ENCODE results near the gene FCER1G.

Gene FCER1G

GRCh38 chr1:161215076-161215475, at the start of gene FCER1G:
Gene FCER1G, plus strand, starts transcription at chr1:161215295. Its CDS starts 27 bp downstream, at chr1:161215322.
- no peak for DNase-seq (ENCODE audit: low read depth in 4 of 4, low spot score in 1 of 4)

- DNase-seq (ENCODE audit: low read depth in 4 of 4, low spot score in 1 of 4): peak; percentile 71 to 90 (median 82)
Measured at GRCh38 chr1:161165742-161166668, 49.1 kb upstream of the FCER1G start, which contains the start of gene PPOX. Gene PPOX, plus strand, starts transcription at chr1:161166426. Its CDS starts 422 bp downstream, at chr1:161166848.

GRCh38 chr1:161166669-161167548, 48.2 kb upstream of the FCER1G start:
- DNase-seq (ENCODE audit: low read depth in 4 of 4, low spot score in 1 of 4): no peak

GRCh38 chr1:161168906-161169305, 46.2 kb upstream of the FCER1G start:
- no peak for DNase-seq (ENCODE audit: low read depth in 4 of 4, low spot score in 1 of 4)

GRCh38 chr1:161171191-161171590, 43.9 kb upstream of the FCER1G start:
- DNase-seq (ENCODE audit: low read depth in 4 of 4, low spot score in 1 of 4): no peak

GRCh38 chr1:161171696-161172095, 43.4 kb upstream of the FCER1G start:
- no peak for DNase-seq (ENCODE audit: low read depth in 4 of 4, low spot score in 1 of 4)

GRCh38 chr1:161172349-161172748, 42.7 kb upstream of the FCER1G start:
- no peak for DNase-seq (ENCODE audit: low read depth in 4 of 4, low spot score in 1 of 4)

GRCh38 chr1:161172776-161173376, 42.2 kb upstream of the FCER1G start:
- DNase-seq (ENCODE audit: low read depth in 4 of 4, low spot score in 1 of 4): no peak

GRCh38 chr1:161173711-161174110, 41.4 kb upstream of the FCER1G start:
- no peak for DNase-seq (ENCODE audit: low read depth in 4 of 4, low spot score in 1 of 4)

- no peak for DNase-seq (ENCODE audit: low read depth in 4 of 4, low spot score in 1 of 4)
Measured at GRCh38 chr1:161174911-161175310, 40.2 kb upstream of the FCER1G start.

GRCh38 chr1:161175771-161176453, 39.2 kb upstream of the FCER1G start:
- DNase-seq (ENCODE audit: low read depth in 4 of 4, low spot score in 1 of 4): no peak

- no peak for DNase-seq (ENCODE audit: low read depth in 4 of 4, low spot score in 1 of 4)
Measured at GRCh38 chr1:161176468-161177111, 38.5 kb upstream of the FCER1G start.

GRCh38 chr1:161177112-161177935, 37.8 kb upstream of the FCER1G start, which contains the start of gene B4GALT3:
Gene B4GALT3, minus strand, starts transcription at chr1:161177507. Its CDS starts 1,447 bp downstream, at chr1:161176060.
- DNase-seq (ENCODE audit: low read depth in 4 of 4, low spot score in 1 of 4): peak; percentile 93 to 99 (median 94)

GRCh38 chr1:161177936-161178244, 37.2 kb upstream of the FCER1G start:
- no peak for DNase-seq (ENCODE audit: low read depth in 4 of 4, low spot score in 1 of 4)

GRCh38 chr1:161179698-161180097, 35.4 kb upstream of the FCER1G start:
- DNase-seq (ENCODE audit: low read depth in 4 of 4, low spot score in 1 of 4): no peak

GRCh38 chr1:161180639-161181038, 34.5 kb upstream of the FCER1G start:
- DNase-seq (ENCODE audit: low read depth in 4 of 4, low spot score in 1 of 4): no peak

- DNase-seq (ENCODE audit: low read depth in 4 of 4, low spot score in 1 of 4): peak in 3 of 4 experiments; percentile 34 to 51 (median 36)
Measured at GRCh38 chr1:161182214-161182613, 32.9 kb upstream of the FCER1G start.

- DNase-seq (ENCODE audit: low read depth in 4 of 4, low spot score in 1 of 4): peak in 1 of 4 experiments; percentile 33
Measured at GRCh38 chr1:161185282-161185682, 29.8 kb upstream of the FCER1G start.

- no peak for DNase-seq (ENCODE audit: low read depth in 4 of 4, low spot score in 1 of 4)
Measured at GRCh38 chr1:161185732-161186311, 29.3 kb upstream of the FCER1G start.

Data from stimulated activated CD4-positive, alpha-beta T cell treated with anti-CD3 and anti-CD28 coated beads, Interleukin-1b, Interleukin-23, amount 100 ng/mL, for 24 hours (primary cell).